HG03095 (cell line): ENCODE results near the gene SLC29A4.
"Not testable (repeated sequence)": the region's sequence is repeated elsewhere in the genome, so short reads cannot be mapped to it uniquely, and the experiment has no call there.

ENCODE experiments used
- ATAC-seq: cut with Tn5 transposase; IDR thresholded peaks from one replicate; pipeline ENCODE4 v1.9.1; 2021; ENCODE audit warnings: moderate library complexity; ENCODE audit not compliant: unreplicated experiment

SLC29A4 gene

GRCh38 chr7:5282543-5283316 is at the start of gene SLC29A4:
TSS of gene SLC29A4 (plus strand) at chr7:5282943. CDS start at chr7:5287817, 4,874 bp downstream.
- ATAC-seq: no peak

GRCh38 chr7:5234852-5235831 is 47.6 kb upstream of the SLC29A4 start:
- ATAC-seq: peak; percentile 27

- no peak for ATAC-seq
These were observed 45.5 kb upstream of the SLC29A4 start for GRCh38 chr7:5237286-5237685.

GRCh38 chr7:5238500-5238899 is 44.2 kb upstream of the SLC29A4 start:
- ATAC-seq: no peak

GRCh38 chr7:5243261-5243660 is 39.5 kb upstream of the SLC29A4 start:
- ATAC-seq: no peak

- ATAC-seq: no peak
These were observed 34.4 kb upstream of the SLC29A4 start for GRCh38 chr7:5248201-5248885.

- ATAC-seq: not testable (repeated sequence)
These were observed 32.0 kb upstream of the SLC29A4 start for GRCh38 chr7:5250787-5251186.

- not testable (repeated sequence) for ATAC-seq
These were observed 29.2 kb upstream of the SLC29A4 start for GRCh38 chr7:5253529-5253928.

GRCh38 chr7:5254371-5254770 is 28.4 kb upstream of the SLC29A4 start:
- not testable (repeated sequence) for ATAC-seq

- ATAC-seq: no peak
These were observed 26.9 kb upstream of the SLC29A4 start for GRCh38 chr7:5255832-5256231.

- not testable (repeated sequence) for ATAC-seq
These were observed 22.1 kb upstream of the SLC29A4 start for GRCh38 chr7:5260530-5261068.

GRCh38 chr7:5263066-5263465 is 19.7 kb upstream of the SLC29A4 start:
- ATAC-seq: not testable (repeated sequence)

GRCh38 chr7:5265320-5266190 is 17.2 kb upstream of the SLC29A4 start:
- ATAC-seq: no peak

- ATAC-seq: no peak
These were observed 16.3 kb upstream of the SLC29A4 start for GRCh38 chr7:5266191-5267028.

GRCh38 chr7:5267829-5268228 is 14.9 kb upstream of the SLC29A4 start:
- not testable (repeated sequence) for ATAC-seq

GRCh38 chr7:5269992-5270657 is 12.6 kb upstream of the SLC29A4 start:
- not testable (repeated sequence) for ATAC-seq

- ATAC-seq: no peak
These were observed 12.0 kb upstream of the SLC29A4 start for GRCh38 chr7:5270788-5271187.

GRCh38 chr7:5273831-5274405 is 8.8 kb upstream of the SLC29A4 start:
- ATAC-seq: not testable (repeated sequence)
